Fibroblast of lung (primary cell): ENCODE results near the gene DNAH1. TPM values are rescaled to one million over a fixed set of nuclear protein-coding genes. Genes with fewer than 3 reads are reported as not detected.

Source experiments
- DNase-seq, 2 donors: peaks; one replicate each; pipeline versions ENCODE4 v3.0.0 to v3.0.0-alpha.2; 2010; ENCODE audit warnings: low read depth in 2 of 2
- H2AFZ ChIP-seq: 2 replicates; pipeline ENCODE4 v1.5.1; 2012; ENCODE audit warnings: low read length, control low read depth, inconsistent platforms
- H3K27ac ChIP-seq: 2 replicates; pipeline ENCODE4 v1.5.1; 2011; ENCODE audit warnings: low read length, control low read depth; ENCODE audit not compliant: insufficient read depth
- H3K27me3 ChIP-seq: 2 replicates; pipeline ENCODE4 v1.5.1; 2011; ENCODE audit warnings: mild to moderate bottlenecking, low read length; ENCODE audit not compliant: control insufficient read depth, insufficient read depth
- H3K36me3 ChIP-seq: 2 replicates; pipeline ENCODE4 v1.5.1; 2011; ENCODE audit warnings: low read length; ENCODE audit not compliant: control insufficient read depth, insufficient read depth
- H3K4me1 ChIP-seq: 2 replicates; pipeline ENCODE4 v1.5.1; 2011; ENCODE audit warnings: low read length; ENCODE audit not compliant: control insufficient read depth, insufficient read depth; ENCODE audit errors: extremely low read depth
- H3K4me2 ChIP-seq: 2 replicates; pipeline ENCODE4 v1.5.1; 2011; ENCODE audit warnings: low read length, control low read depth; ENCODE audit not compliant: insufficient read depth; ENCODE audit errors: extremely low read depth
- H3K4me3 ChIP-seq, 4 experiments: fragments of 200-600 bp in 1 of 4; sonication (generic) in 1 of 4; replicated peaks in 1 of 4; 2 replicates each; pipeline ENCODE4 v1.5.1; 2011 to 2016; ENCODE audit warnings: low read length in 4 of 4, low read depth in 3 of 4, mild to moderate bottlenecking in 3 of 4, control low read depth in 2 of 4, inconsistent platforms in 1 of 4, mixed read lengths in 1 of 4; ENCODE audit not compliant: insufficient read depth in 1 of 4; ENCODE audit errors: control extremely low read depth in 1 of 4
- H3K79me2 ChIP-seq: 2 replicates; pipeline ENCODE4 v1.5.1; 2012; ENCODE audit warnings: mild to moderate bottlenecking, low read length, inconsistent platforms; ENCODE audit not compliant: control insufficient read depth, insufficient read depth
- H3K9ac ChIP-seq: 2 replicates; pipeline ENCODE4 v1.5.1; 2011; ENCODE audit warnings: mild to moderate bottlenecking, low read length, control low read depth; ENCODE audit not compliant: insufficient read depth
- H3K9me3 ChIP-seq: 2 replicates; pipeline ENCODE4 v1.5.1; 2012; ENCODE audit warnings: low read depth, low read length; ENCODE audit not compliant: control insufficient read depth, insufficient read depth
- H4K20me1 ChIP-seq: 2 replicates; pipeline ENCODE4 v1.5.1; 2011; ENCODE audit warnings: low read length; ENCODE audit not compliant: control insufficient read depth, insufficient read depth; ENCODE audit errors: extremely low read depth
- CTCF ChIP-seq, 2 donors: IDR thresholded peaks in 1 of 2; conservative IDR thresholded peaks in 1 of 2; 1 replicate in 1 of 2; 2 replicates in 1 of 2; pipeline ENCODE4 v1.5.1; 2011 to 2012; ENCODE audit warnings: low read length in 2 of 2, control low read depth in 1 of 2, inconsistent platforms in 1 of 2, low read depth in 1 of 2, mild to moderate bottlenecking in 1 of 2
- EZH2 ChIP-seq: IDR thresholded peaks from 2 replicates; pipeline ENCODE4 v1.5.1; 2012; ENCODE audit warnings: low read length, control low read depth, mild to moderate bottlenecking; ENCODE audit errors: missing control alignments
- polyA plus RNA-seq, 2 donors: library from polyadenylated mRNA; depleted of rRNA in 1 of 2; stranded (reverse) in 1 of 2; unstranded in 1 of 2; fragments of >200 nt; gene quantifications; 2 replicates each; pipeline ENCODE4 v1.2.1, GENCODE V29; 2011 to 2012; ENCODE audit warnings: missing spikeins in 1 of 2
- total RNA-seq: library from RNA; depleted of rRNA; stranded (reverse); fragments of >200 nt; gene quantifications from 2 replicates; pipeline ENCODE4 v1.2.1, GENCODE V29; 2014

DNAH1 gene
- total and polyA plus RNA-seq, 2 donors (not counting 1 experiment from before 2014, with no cell fraction given) = 1.9 to 3.0 TPM

GRCh38 chr3:52447512-52448355, 131.6 kb downstream of the DNAH1 start:
- no peaks in the 10 kb centered on the region for H3K9me3 ChIP-seq
- H3K36me3 ChIP-seq = no peaks in the 10 kb centered on the region
- no peak overlapping the region for H3K9ac ChIP-seq
- no peaks in the 10 kb centered on the region for H4K20me1 ChIP-seq
- no peaks in the 10 kb centered on the region for H3K27me3 ChIP-seq
- H3K79me2 ChIP-seq = no peaks in the 10 kb centered on the region
- no peaks in the 10 kb centered on the region for H3K4me1 ChIP-seq
- DNase-seq = no peak
- TF ChIP-seq EZH2 (no peak), CTCF (conservative IDR thresholded peaks at IDR 0.05 in 1 of 2, IDR thresholded peaks at IDR 0.05 in 1 of 2; ENCODE audit: low read depth in 1 of 2, low read length in 2 of 2) (no peak)
- H2AFZ ChIP-seq = no peak overlapping the region
- H3K27ac ChIP-seq = no peak overlapping the region
- no peak overlapping the region for H3K4me3 ChIP-seq
- no peak overlapping the region for H3K4me2 ChIP-seq

Other genes with a start within 250 kb of the DNAH1 start
- gene POC1A, start 161.9 kb upstream of the DNAH1 start, total RNA-seq = 3.1 and 17.7 TPM in 2 replicates
- gene POC1A, start 161.9 kb upstream of the DNAH1 start, polyA plus RNA-seq = 3.8 and 13.1 TPM in 2 replicates
- 43.4 and 61.8 TPM in 2 replicates for gene ALAS1, start 118.2 kb upstream of the DNAH1 start, total RNA-seq
- 60.9 and 84.4 TPM in 2 replicates for gene ALAS1, start 118.2 kb upstream of the DNAH1 start, polyA plus RNA-seq
- gene TLR9, start 90.7 kb upstream of the DNAH1 start, total RNA-seq = under 0.01 TPM in 1 of 2 replicates, not detected in the other
- gene TLR9, start 90.7 kb upstream of the DNAH1 start, polyA plus RNA-seq = not detected in 2 replicates
- 69.9 and 76.3 TPM in 2 replicates for gene TWF2, start 77.2 kb upstream of the DNAH1 start, total RNA-seq
- gene TWF2, start 77.2 kb upstream of the DNAH1 start, polyA plus RNA-seq = 67.2 and 69.8 TPM in 2 replicates
- gene PPM1M, start 70.6 kb upstream of the DNAH1 start, total RNA-seq = 37.8 and 38.8 TPM in 2 replicates
- gene PPM1M, start 70.6 kb upstream of the DNAH1 start, polyA plus RNA-seq = 19.7 and 21.2 TPM in 2 replicates
- 63.9 and 71.2 TPM in 2 replicates for gene WDR82, start 37.7 kb upstream of the DNAH1 start, total RNA-seq
- gene WDR82, start 37.7 kb upstream of the DNAH1 start, polyA plus RNA-seq = 76.2 and 77.7 TPM in 2 replicates
- gene GLYCTK, start 28.5 kb upstream of the DNAH1 start, total RNA-seq = 3.3 and 6.9 TPM in 2 replicates
- gene GLYCTK, start 28.5 kb upstream of the DNAH1 start, polyA plus RNA-seq = 4.5 and 6.5 TPM in 2 replicates
- gene BAP1, start 93.7 kb downstream of the DNAH1 start, total RNA-seq = 70.7 and 75.5 TPM in 2 replicates
- gene BAP1, start 93.7 kb downstream of the DNAH1 start, polyA plus RNA-seq = 37.0 and 42.4 TPM in 2 replicates
- gene PHF7, start 94.3 kb downstream of the DNAH1 start, total RNA-seq = 3.1 and 5.0 TPM in 2 replicates
- 5.2 and 5.5 TPM in 2 replicates for gene PHF7, start 94.3 kb downstream of the DNAH1 start, polyA plus RNA-seq
- under 0.01 and 0.17 TPM in 2 replicates for gene SEMA3G, start 128.8 kb downstream of the DNAH1 start, total RNA-seq
- gene SEMA3G, start 128.8 kb downstream of the DNAH1 start, polyA plus RNA-seq = 0.02 TPM in 1 of 2 replicates, not detected in the other
- gene TNNC1, start 137.7 kb downstream of the DNAH1 start, total RNA-seq = 0.33 and 0.51 TPM in 2 replicates
- gene TNNC1, start 137.7 kb downstream of the DNAH1 start, polyA plus RNA-seq = 0.69 and 0.89 TPM in 2 replicates
- 51.4 and 69.9 TPM in 2 replicates for gene NISCH, start 139.3 kb downstream of the DNAH1 start, total RNA-seq
- gene NISCH, start 139.3 kb downstream of the DNAH1 start, polyA plus RNA-seq = 30.8 and 31.1 TPM in 2 replicates
- under 0.01 TPM in 2 replicates for gene STAB1, start 179.0 kb downstream of the DNAH1 start, total RNA-seq
- 0.03 and 0.09 TPM in 2 replicates for gene STAB1, start 179.0 kb downstream of the DNAH1 start, polyA plus RNA-seq
- gene NT5DC2, start 217.5 kb downstream of the DNAH1 start, total RNA-seq = 18.0 and 20.3 TPM in 2 replicates
- 61.5 and 83.6 TPM in 2 replicates for gene NT5DC2, start 217.5 kb downstream of the DNAH1 start, polyA plus RNA-seq
- gene UQCC5, start 220.3 kb downstream of the DNAH1 start, total RNA-seq = 5.1 and 9.4 TPM in 2 replicates
- 12.3 and 13.8 TPM in 2 replicates for gene UQCC5, start 220.3 kb downstream of the DNAH1 start, polyA plus RNA-seq